GM13977 (cell line): Measurements from ENCODE around the gene MYCBPAP.

Experiments
- DNase-seq: peaks from one replicate; pipeline ENCODE4 v3.0.0; 2012; ENCODE audit warnings: low spot score
- CTCF ChIP-seq: IDR thresholded peaks from 2 replicates; pipeline ENCODE4 v1.5.1; 2012; ENCODE audit warnings: mild to moderate bottlenecking, control low read depth; ENCODE audit not compliant: insufficient read depth; ENCODE audit errors: extremely low read depth, missing control alignments
- in situ Hi-C: fragments of 300-500 bp; cut with MboI; formaldehyde crosslinking; loops from one replicate; pipeline ENCODE4 v1.12.0; 2022; ENCODE audit warnings: low sequenced_read_pairs, low pct_unique_long_range_greater_than_20kb, mixed read lengths, inconsistent platforms; ENCODE audit not compliant: unreplicated experiment

Gene MYCBPAP

GRCh38 chr17:50561746-50562141, 53.5 kb downstream of the MYCBPAP start:
- DNase-seq = no peak
- no peak for TF ChIP-seq CTCF
- in situ Hi-C loops = no loop called here

GRCh38 chr17:50562242-50563091, 54.2 kb downstream of the MYCBPAP start:
- in situ Hi-C loops = no loop called here
- TF ChIP-seq CTCF = no peak
- no peak for DNase-seq

- no peak for TF ChIP-seq CTCF
- in situ Hi-C loops = no loop called here
- no peak for DNase-seq
Measured at GRCh38 chr17:50563092-50563511, 54.9 kb downstream of the MYCBPAP start.

- no peak for DNase-seq
- no peak for TF ChIP-seq CTCF
Measured at GRCh38 chr17:50564916-50565315, 56.7 kb downstream of the MYCBPAP start.

DNA sequence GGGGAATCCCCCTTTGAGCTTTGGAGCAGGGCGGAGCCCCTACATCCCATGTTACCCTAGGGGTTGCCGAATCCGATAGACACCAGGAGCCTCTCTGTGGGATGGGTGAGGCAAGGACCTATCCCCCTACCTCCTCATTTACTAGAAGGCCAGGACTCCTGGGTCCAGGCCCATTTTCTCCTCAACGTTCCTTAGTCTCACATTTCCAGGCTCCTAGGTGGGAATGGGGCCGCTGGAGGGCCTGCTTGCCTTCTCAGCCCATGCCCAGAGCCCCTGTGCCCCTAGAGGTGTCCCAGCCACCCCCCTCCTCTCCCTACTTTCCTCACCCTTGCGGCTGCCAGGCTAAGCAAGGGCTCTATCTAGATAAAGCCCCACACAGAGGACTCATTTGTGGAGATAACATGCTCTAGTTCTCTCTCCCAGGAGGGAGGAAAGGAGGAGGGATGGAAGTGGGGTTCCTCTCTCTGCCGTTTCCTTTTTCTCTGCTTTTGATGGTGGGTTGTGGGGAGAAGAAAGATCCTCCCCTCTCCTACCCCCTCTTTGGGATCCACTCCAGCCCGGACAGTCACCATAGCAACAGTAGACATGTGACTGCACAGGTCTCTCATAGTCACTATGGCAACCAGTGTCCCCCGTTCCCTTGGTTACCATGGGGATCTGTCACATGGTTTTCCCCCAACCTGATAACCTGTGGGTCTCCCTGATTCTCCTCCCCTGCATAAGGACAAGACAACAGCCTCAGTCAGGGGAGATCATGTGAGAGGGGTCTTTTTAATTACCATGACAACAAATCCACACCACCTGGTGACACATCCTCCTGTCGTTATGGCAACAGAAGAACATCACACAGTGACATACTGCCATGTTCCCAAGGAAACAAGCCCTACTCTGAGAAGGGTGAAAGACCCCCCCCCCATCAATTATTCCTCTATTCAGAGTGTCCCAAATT, 57.4 kb downstream of the MYCBPAP start:
- DNase-seq = no peak
- TF ChIP-seq CTCF = no peak
- in situ Hi-C loops = no loop called here

More at GRCh38 chr17:50564916-50565315, 56.7 kb downstream of the MYCBPAP start:
- in situ Hi-C loops = no loop called here

- in situ Hi-C loops = no loop called here
- DNase-seq = no peak
- TF ChIP-seq CTCF = no peak
Measured at GRCh38 chr17:50566886-50567285, 58.6 kb downstream of the MYCBPAP start.
